Neuronal stem cell (in vitro differentiated cells): ENCODE results near the gene CUBN.

ENCODE experiments used
- DNase-seq: peaks from one replicate; pipeline ENCODE4 v3.0.0-alpha.2; 2013; ENCODE audit warnings: low spot score
- H2AFZ ChIP-seq: one replicate; pipeline ENCODE4 v1.6.1; 2013; ENCODE audit warnings: mild to moderate bottlenecking, low read length, inconsistent platforms
- H2AK5ac ChIP-seq: 2 replicates; pipeline ENCODE4 v1.6.1; 2013; ENCODE audit warnings: low read depth, mild to moderate bottlenecking, inconsistent platforms, low read length, moderate library complexity, mixed read lengths
- H2BK120ac ChIP-seq: 2 replicates; pipeline ENCODE4 v1.6.1; 2013; ENCODE audit warnings: low read depth, mild to moderate bottlenecking, inconsistent platforms, low read length, moderate library complexity, mixed read lengths
- H2BK12ac ChIP-seq: one replicate; pipeline ENCODE4 v1.6.1; 2013; ENCODE audit warnings: low read length, inconsistent platforms
- H2BK15ac ChIP-seq: 2 replicates; pipeline ENCODE4 v1.6.1; 2013; ENCODE audit warnings: mild to moderate bottlenecking, low read length, inconsistent platforms, mixed read lengths
- H2BK5ac ChIP-seq: one replicate; pipeline ENCODE4 v1.6.1; 2013; ENCODE audit warnings: inconsistent platforms, mild to moderate bottlenecking, low read length, moderate library complexity
- H3K14ac ChIP-seq: one replicate; pipeline ENCODE4 v1.6.1; 2013; ENCODE audit warnings: low read length, inconsistent platforms
- H3K18ac ChIP-seq: 2 replicates; pipeline ENCODE4 v1.6.1; 2013; ENCODE audit warnings: low read length, inconsistent platforms
- H3K23ac ChIP-seq: 2 replicates; pipeline ENCODE4 v1.6.1; 2013; ENCODE audit warnings: low read depth, mild to moderate bottlenecking, mixed read lengths, low read length, inconsistent platforms; ENCODE audit not compliant: poor library complexity
- H3K27ac ChIP-seq: replicated peaks from 3 replicates; pipeline ENCODE4 v1.5.1; 2013; ENCODE audit warnings: low read length, inconsistent platforms
- H3K27me3 ChIP-seq, 3 experiments: 2 replicates each; pipeline ENCODE4 v1.6.1; 2013; ENCODE audit warnings: low read length in 3 of 3, mild to moderate bottlenecking in 2 of 3, inconsistent platforms in 1 of 3, low read depth in 1 of 3, mixed read lengths in 1 of 3, moderate library complexity in 1 of 3; ENCODE audit not compliant: control insufficient read depth in 3 of 3, insufficient read depth in 3 of 3
- H3K36me3 ChIP-seq, 2 donors: replicated peaks in 1 of 2; 2 replicates each; pipeline ENCODE4 v1.6.1; 2013; ENCODE audit warnings: low read length in 2 of 2; ENCODE audit not compliant: control insufficient read depth in 2 of 2, insufficient read depth in 2 of 2
- H3K4ac ChIP-seq: 2 replicates; pipeline ENCODE4 v1.6.1; 2013; ENCODE audit warnings: inconsistent platforms, mild to moderate bottlenecking, low read length, moderate library complexity
- H3K4me1 ChIP-seq, 2 donors: 1 replicate in 1 of 2; 2 replicates in 1 of 2; pipeline ENCODE4 v1.6.1; 2013; ENCODE audit warnings: low read length in 2 of 2, low read depth in 1 of 2; ENCODE audit not compliant: control insufficient read depth in 2 of 2, insufficient read depth in 1 of 2
- H3K4me2 ChIP-seq: one replicate; pipeline ENCODE4 v1.6.1; 2013; ENCODE audit warnings: mild to moderate bottlenecking, low read length, inconsistent platforms; ENCODE audit not compliant: insufficient read depth, poor library complexity, severe bottlenecking
- H3K4me3 ChIP-seq, 2 donors: 2 replicates each; pipeline ENCODE4 v1.5.1; 2013; ENCODE audit warnings: low read length in 2 of 2, mild to moderate bottlenecking in 2 of 2, inconsistent platforms in 1 of 2, moderate library complexity in 1 of 2
- H3K79me1 ChIP-seq: one replicate; pipeline ENCODE4 v1.6.1; 2013; ENCODE audit warnings: low read depth, mild to moderate bottlenecking, inconsistent platforms, low read length, moderate library complexity
- H3K9ac ChIP-seq: one replicate; pipeline ENCODE4 v1.6.1; 2013; ENCODE audit warnings: mild to moderate bottlenecking, low read depth, low read length, inconsistent platforms; ENCODE audit not compliant: poor library complexity
- H3K9me3 ChIP-seq, 2 donors: replicated peaks in 1 of 2; 2 replicates each; pipeline versions ENCODE3 to v1.6.1; 2013; ENCODE audit warnings: low read length in 2 of 2, mild to moderate bottlenecking in 2 of 2, inconsistent platforms in 1 of 2, low read depth in 1 of 2, mixed read lengths in 1 of 2, moderate library complexity in 1 of 2; ENCODE audit not compliant: control insufficient read depth in 2 of 2, insufficient read depth in 1 of 2
- H4K8ac ChIP-seq: one replicate; pipeline ENCODE4 v1.6.1; 2013; ENCODE audit warnings: low read depth, mild to moderate bottlenecking, inconsistent platforms, low read length, moderate library complexity
- H4K91ac ChIP-seq: one replicate; pipeline ENCODE4 v1.6.1; 2013; ENCODE audit warnings: low read length, low read depth, mild to moderate bottlenecking, inconsistent platforms; ENCODE audit not compliant: poor library complexity
- WGBS, 2 donors: extraction: QIAGEN DNeasy Blood & Tissue Kit; methylation state at CpG; one replicate each; pipeline ENCODE4 v1.1.7; 2013; ENCODE audit warnings: missing lambda C conversion rate in 2 of 2, mixed read lengths in 1 of 2; ENCODE audit not compliant: insufficient read length in 2 of 2, insufficient replicate concordance in 1 of 2; ENCODE audit errors: extremely low coverage in 2 of 2; 5-methylcytosine and 5-hydroxymethylcytosine counted together

Gene CUBN

GRCh38 chr10:17081431-17081830, 48.2 kb downstream of the CUBN start:
- Histone ChIP-seq H2AFZ (no peak overlapping the region), H3K4ac (no peak overlapping the region), H2BK120ac (no peak overlapping the region), H4K91ac (no peak overlapping the region), H2BK15ac (no peak overlapping the region), H2BK5ac (no peak overlapping the region), H3K27ac (no peak overlapping the region), H3K27me3 (no peaks in the 10 kb centered on the region), H3K4me3 (no peak overlapping the region), H3K14ac (no peak overlapping the region), H3K9me3 (peaks cover 0 to 5% of the 10 kb centered on the region in 2 donors), H3K36me3 (no peaks in the 10 kb centered on the region), H3K4me1 (peaks cover 2 to 7% of the 10 kb centered on the region in 2 donors), H3K79me1 (no peaks in the 10 kb centered on the region), H2BK12ac (no peak overlapping the region), H3K4me2 (no peak overlapping the region), H3K23ac (no peak overlapping the region), H4K8ac (no peak overlapping the region), H3K9ac (no peak overlapping the region), H2AK5ac (no peak overlapping the region), H3K18ac (no peak overlapping the region)
- no peak for DNase-seq
- WGBS, 2 donors: no CpG with 5 or more reads among the region's 2 CpGs

GRCh38 chr10:17077890-17078289, 51.7 kb downstream of the CUBN start:
- no peaks in the 10 kb centered on the region for H3K36me3 ChIP-seq
- no peak overlapping the region for H2AK5ac ChIP-seq
- WGBS, 2 donors: no CpG with 5 or more reads among the region's 2 CpGs
- no peak overlapping the region for H3K27ac ChIP-seq
- no peak overlapping the region for H2BK5ac ChIP-seq
- DNase-seq: no peak
- H2BK120ac ChIP-seq: no peak overlapping the region
- H3K4me2 ChIP-seq: no peak overlapping the region
- no peak overlapping the region for H3K4ac ChIP-seq
- H4K91ac ChIP-seq: no peak overlapping the region
- no peak overlapping the region for H2BK12ac ChIP-seq
- no peak overlapping the region for H3K4me3 ChIP-seq
- no peak overlapping the region for H3K14ac ChIP-seq
- H2AFZ ChIP-seq: no peak overlapping the region
- H3K23ac ChIP-seq: no peak overlapping the region
- no peaks in the 10 kb centered on the region for H3K79me1 ChIP-seq
- no peak overlapping the region for H4K8ac ChIP-seq
- H3K4me1 ChIP-seq: peaks cover 2 to 14% of the 10 kb centered on the region in 2 donors
- H3K9ac ChIP-seq: no peak overlapping the region
- no peak overlapping the region for H3K18ac ChIP-seq
- no peaks in the 10 kb centered on the region for H3K27me3 ChIP-seq
- H2BK15ac ChIP-seq: no peak overlapping the region
- H3K9me3 ChIP-seq: peaks cover 0 to 5% of the 10 kb centered on the region in 2 donors

- H2BK120ac ChIP-seq: no peak overlapping the region
- H3K23ac ChIP-seq: no peak overlapping the region
- no peaks in the 10 kb centered on the region for H3K79me1 ChIP-seq
- H4K8ac ChIP-seq: no peak overlapping the region
- no peak for DNase-seq
- H3K14ac ChIP-seq: no peak overlapping the region
- no peak overlapping the region for H3K4ac ChIP-seq
- H2BK15ac ChIP-seq: no peak overlapping the region
- no peak overlapping the region for H3K9ac ChIP-seq
- peaks cover 2 to 14% of the 10 kb centered on the region in 2 donors for H3K4me1 ChIP-seq
- no peaks in the 10 kb centered on the region for H3K36me3 ChIP-seq
- H4K91ac ChIP-seq: no peak overlapping the region
- H3K9me3 ChIP-seq: peaks cover 0 to 1% of the 10 kb centered on the region in 2 donors
- no peak overlapping the region for H2AK5ac ChIP-seq
- no peak overlapping the region for H3K4me3 ChIP-seq
- no peak overlapping the region for H3K4me2 ChIP-seq
- H2AFZ ChIP-seq: no peak overlapping the region
- H3K27ac ChIP-seq: no peak overlapping the region
- H2BK12ac ChIP-seq: no peak overlapping the region
- H3K18ac ChIP-seq: no peak overlapping the region
- WGBS, 2 donors: no CpG with 5 or more reads among the region's 5 CpGs
- H3K27me3 ChIP-seq: no peaks in the 10 kb centered on the region
- H2BK5ac ChIP-seq: no peak overlapping the region
These were observed 52.2 kb downstream of the CUBN start for GRCh38 chr10:17077346-17077781.

- DNase-seq: no peak
- H3K27me3 ChIP-seq: no peaks in the 10 kb centered on the region
- no peak overlapping the region for H3K9ac ChIP-seq
- H3K27ac ChIP-seq: no peak overlapping the region
- H3K18ac ChIP-seq: no peak overlapping the region
- no peaks in the 10 kb centered on the region for H3K9me3 ChIP-seq
- no peaks in the 10 kb centered on the region for H3K79me1 ChIP-seq
- H4K91ac ChIP-seq: no peak overlapping the region
- H3K4me3 ChIP-seq: no peak overlapping the region
- no peak overlapping the region for H2BK5ac ChIP-seq
- H4K8ac ChIP-seq: no peak overlapping the region
- no peaks in the 10 kb centered on the region for H3K36me3 ChIP-seq
- no peak overlapping the region for H2AFZ ChIP-seq
- H3K4me1 ChIP-seq: peaks cover 2 to 14% of the 10 kb centered on the region in 2 donors
- WGBS, 2 donors: no CpG with 5 or more reads among the region's 8 CpGs
- H2BK120ac ChIP-seq: no peak overlapping the region
- H3K23ac ChIP-seq: no peak overlapping the region
- H2BK15ac ChIP-seq: no peak overlapping the region
- H2AK5ac ChIP-seq: no peak overlapping the region
- no peak overlapping the region for H2BK12ac ChIP-seq
- H3K4ac ChIP-seq: no peak overlapping the region
- no peak overlapping the region for H3K4me2 ChIP-seq
- H3K14ac ChIP-seq: no peak overlapping the region
These were observed 52.8 kb downstream of the CUBN start for GRCh38 chr10:17076626-17077345.
